Measurements from ENCODE around the gene PRTN3.

PRTN3 gene

DNA sequence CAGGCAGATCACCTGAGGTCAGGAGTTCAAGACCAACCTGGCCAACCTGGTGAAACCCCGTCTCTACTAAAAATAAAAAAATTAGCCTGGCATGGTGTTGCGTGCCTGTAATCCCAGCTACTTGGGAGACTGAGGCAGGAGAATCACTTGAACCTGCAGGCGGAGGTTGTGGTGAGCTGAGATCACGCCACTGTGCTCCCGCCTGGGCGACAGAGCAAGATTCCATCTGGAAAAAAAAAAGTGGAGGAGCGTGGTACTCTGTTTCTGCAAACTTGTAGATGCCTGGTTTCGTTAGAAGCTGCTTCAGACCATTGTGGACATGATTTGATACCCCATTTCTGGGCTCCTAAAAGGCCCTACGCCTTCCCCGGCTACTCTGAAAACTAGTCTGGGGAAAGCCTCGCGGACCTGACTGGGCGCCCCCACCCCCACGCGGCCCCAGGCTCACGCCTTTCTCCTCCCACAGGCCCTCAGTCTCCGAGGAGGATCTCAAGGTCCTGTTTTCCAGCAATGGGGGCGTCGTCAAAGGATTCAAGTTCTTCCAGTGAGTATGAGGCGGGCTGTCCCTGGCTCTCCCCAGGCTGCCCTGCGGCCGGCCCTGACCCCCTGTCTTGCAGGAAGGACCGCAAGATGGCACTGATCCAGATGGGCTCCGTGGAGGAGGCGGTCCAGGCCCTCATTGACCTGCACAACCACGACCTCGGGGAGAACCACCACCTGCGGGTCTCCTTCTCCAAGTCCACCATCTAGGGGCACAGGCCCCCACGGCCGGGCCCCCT is 30.5 kb upstream of the PRTN3 start:
- no peak for DNase-seq (ENCODE audit: low read depth)
- TF ChIP-seq, protein P1, sequence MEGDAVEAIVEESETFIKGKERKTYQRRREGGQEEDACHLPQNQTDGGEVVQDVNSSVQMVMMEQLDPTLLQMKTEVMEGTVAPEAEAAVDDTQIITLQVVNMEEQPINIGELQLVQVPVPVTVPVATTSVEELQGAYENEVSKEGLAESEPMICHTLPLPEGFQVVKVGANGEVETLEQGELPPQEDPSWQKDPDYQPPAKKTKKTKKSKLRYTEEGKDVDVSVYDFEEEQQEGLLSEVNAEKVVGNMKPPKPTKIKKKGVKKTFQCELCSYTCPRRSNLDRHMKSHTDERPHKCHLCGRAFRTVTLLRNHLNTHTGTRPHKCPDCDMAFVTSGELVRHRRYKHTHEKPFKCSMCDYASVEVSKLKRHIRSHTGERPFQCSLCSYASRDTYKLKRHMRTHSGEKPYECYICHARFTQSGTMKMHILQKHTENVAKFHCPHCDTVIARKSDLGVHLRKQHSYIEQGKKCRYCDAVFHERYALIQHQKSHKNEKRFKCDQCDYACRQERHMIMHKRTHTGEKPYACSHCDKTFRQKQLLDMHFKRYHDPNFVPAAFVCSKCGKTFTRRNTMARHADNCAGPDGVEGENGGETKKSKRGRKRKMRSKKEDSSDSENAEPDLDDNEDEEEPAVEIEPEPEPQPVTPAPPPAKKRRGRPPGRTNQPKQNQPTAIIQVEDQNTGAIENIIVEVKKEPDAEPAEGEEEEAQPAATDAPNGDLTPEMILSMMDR (conservative IDR thresholded peaks at IDR 0.05; ENCODE audit: low read length), result no peak
- no peak overlapping the region for H3K4me3 ChIP-seq (ENCODE audit: low read length)

DNA sequence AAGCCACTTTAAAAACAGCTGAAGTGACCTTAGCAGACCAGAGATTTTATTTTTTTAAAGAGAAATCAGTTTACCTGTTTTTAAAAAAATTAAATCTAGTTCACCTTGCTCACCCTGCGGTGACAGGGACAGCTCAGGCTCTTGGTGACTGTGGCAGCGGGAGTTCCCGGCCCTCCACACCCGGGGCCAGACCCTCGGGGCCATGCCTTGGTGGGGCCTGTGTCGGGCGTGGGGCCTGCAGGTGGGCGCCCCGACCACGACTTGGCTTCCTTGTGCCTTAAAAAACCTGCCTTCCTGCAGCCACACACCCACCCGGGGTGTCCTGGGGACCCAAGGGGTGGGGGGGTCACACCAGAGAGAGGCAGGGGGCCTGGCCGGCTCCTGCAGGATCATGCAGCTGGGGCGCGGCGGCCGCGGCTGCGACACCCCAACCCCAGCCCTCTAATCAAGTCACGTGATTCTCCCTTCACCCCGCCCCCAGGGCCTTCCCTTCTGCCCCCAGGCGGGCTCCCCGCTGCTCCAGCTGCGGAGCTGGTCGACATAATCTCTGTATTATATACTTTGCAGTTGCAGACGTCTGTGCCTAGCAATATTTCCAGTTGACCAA is 29.8 kb upstream of the PRTN3 start:
- H3K4me3 ChIP-seq (ENCODE audit: low read length), result no peak overlapping the region
- TF ChIP-seq, protein P1 (conservative IDR thresholded peaks at IDR 0.05; ENCODE audit: low read length), result no peak
- DNase-seq (ENCODE audit: low read depth), result no peak

DNA sequence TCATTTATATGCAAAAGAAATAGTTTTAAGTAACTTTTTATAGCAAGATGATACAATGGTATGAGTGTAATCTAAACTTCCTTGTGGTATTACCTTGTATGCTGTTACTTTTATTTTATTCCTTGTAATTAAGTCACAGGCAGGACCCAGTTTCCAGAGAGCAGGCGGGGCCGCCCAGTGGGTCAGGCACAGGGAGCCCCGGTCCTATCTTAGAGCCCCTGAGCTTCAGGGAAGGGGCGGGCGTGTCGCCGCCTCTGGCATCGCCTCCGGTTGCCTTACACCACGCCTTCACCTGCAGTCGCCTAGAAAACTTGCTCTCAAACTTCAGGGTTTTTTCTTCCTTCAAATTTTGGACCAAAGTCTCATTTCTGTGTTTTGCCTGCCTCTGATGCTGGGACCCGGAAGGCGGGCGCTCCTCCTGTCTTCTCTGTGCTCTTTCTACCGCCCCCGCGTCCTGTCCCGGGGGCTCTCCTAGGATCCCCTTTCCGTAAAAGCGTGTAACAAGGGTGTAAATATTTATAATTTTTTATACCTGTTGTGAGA is 29.2 kb upstream of the PRTN3 start:
- no peak for DNase-seq (ENCODE audit: low read depth)
- H3K4me3 ChIP-seq (ENCODE audit: low read length), result no peak overlapping the region
- TF ChIP-seq, protein P1 (conservative IDR thresholded peaks at IDR 0.05; ENCODE audit: low read length), result no peak

DNA sequence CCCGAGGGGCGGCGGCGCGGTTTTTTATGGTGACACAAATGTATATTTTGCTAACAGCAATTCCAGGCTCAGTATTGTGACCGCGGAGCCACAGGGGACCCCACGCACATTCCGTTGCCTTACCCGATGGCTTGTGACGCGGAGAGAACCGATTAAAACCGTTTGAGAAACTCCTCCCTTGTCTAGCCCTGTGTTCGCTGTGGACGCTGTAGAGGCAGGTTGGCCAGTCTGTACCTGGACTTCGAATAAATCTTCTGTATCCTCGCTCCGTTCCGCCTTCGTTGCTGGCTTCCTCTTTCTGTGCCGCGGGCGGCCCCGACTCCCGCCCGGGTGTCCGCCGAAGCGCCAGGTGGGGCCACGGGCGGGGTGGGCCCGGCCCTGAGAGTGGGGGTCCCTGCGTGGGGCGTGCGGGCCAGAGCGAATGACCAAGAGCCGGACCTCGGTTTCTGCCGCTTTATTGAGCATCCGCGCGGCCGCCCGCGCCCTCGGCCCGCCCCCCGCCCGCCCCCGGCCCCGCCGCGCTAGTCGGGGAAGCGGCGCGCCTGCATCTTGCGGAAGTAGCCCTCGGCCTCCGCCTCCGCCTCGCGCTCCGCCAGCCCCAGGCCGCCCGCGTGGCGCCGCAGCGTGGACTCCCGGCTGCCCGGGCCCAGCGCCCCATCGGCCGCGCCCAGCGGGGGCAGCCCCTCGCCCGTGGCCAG is 28.6 kb upstream of the PRTN3 start:
- TF ChIP-seq, protein P1 (conservative IDR thresholded peaks at IDR 0.05; ENCODE audit: low read length), result no peak
- DNase-seq (ENCODE audit: low read depth), result no peak
- no peak overlapping the region for H3K4me3 ChIP-seq (ENCODE audit: low read length)

DNA sequence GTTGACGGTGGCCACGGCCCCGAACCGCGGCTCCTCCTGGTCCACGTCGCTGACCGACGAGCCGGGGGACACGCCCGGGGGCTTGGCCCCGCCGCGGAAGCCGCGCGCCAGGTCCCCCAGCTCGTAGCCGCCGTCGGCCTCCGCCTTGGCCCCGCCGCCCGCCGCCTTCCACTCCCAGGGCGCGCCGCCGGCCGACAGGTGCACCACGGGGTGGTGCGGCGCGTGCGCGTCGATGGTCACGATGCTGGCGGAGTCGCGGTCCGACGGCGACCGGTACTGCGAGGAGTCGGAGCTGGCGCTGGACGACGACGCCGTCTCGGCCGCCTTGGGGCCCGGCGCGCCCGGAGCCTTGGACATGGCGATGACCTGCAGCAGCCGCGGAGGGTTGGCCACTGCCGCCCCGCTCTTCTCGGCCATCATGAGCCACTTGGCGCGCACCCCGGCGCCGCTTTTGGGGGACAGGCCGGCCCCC is 28.0 kb upstream of the PRTN3 start:
- no peak for DNase-seq (ENCODE audit: low read depth)
- TF ChIP-seq, protein P1 (conservative IDR thresholded peaks at IDR 0.05; ENCODE audit: low read length), result no peak
- H3K4me3 ChIP-seq (ENCODE audit: low read length), result no peak overlapping the region

DNA sequence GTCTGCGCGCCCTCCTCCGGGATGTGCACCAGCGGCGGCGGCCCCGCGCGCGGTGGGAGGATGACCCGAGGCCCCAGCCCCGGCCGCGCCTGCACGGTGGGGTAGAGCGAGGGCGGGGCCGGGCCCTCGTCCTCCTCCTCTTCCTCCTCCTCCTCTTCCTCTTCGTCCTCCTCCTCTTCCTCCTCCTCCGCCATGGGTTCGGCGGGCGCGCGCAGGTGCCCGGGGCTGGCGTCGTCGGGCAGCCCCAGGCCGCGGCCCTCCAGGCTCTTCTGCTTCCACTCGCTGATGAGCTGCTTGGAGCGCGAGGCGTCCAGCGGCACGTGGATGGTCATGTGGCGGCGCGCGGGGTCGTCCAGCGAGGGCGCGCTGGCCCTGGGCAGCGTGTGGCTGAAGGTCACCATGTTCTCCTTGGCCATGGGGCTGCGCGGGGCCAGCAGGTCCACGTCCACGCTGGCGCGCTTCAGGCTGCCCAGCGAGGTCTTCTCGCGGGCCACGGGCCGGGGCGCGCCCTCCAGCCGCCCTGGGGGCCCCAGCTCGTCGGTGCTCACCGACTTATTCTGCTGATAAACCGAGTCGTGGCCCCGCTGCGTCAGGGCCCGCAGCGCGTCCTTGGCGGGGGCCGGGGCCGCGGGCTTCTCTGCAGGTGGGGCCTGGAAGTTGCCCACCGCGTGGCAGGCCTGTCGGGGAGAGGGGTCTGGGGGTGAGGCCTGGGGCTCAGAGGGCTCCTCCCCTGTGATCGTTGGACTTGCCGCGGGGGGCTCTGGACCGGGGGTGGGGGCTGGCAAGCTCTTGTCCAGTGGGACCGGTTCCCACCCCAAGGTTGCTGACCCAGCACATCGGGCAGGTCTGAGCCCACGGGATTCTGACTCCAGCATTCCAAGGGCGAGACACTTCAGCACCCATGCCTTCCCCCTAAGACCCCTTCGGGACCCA is 27.3 kb upstream of the PRTN3 start:
- no peak for DNase-seq (ENCODE audit: low read depth)
- H3K4me3 ChIP-seq (ENCODE audit: low read length), result no peak overlapping the region
- TF ChIP-seq, protein P1 (conservative IDR thresholded peaks at IDR 0.05; ENCODE audit: low read length), result no peak

Measured in AG10803 (cell line).